Kidney (tissue), 14 donors: ENCODE measurements around the gene ZIC1. TPM values are rescaled to one million over a fixed set of nuclear protein-coding genes. Genes with fewer than 3 reads are reported as not detected.

Experiments
- DNase-seq, 5 donors: peaks; one replicate each; pipeline ENCODE4 v3.0.0-alpha.2; 2013 to 2020
- FAIRE-seq: peaks from 2 replicates; lab custom pipeline; 2012; peaks lifted over from hg19 to GRCh38; lab: Jason Lieb, UNC
- H3K27ac ChIP-seq, 2 donors: one replicate each; pipeline ENCODE4 v1.7.0; 2013; ENCODE audit warnings: low read depth in 2 of 2, low read length in 2 of 2, inconsistent platforms in 1 of 2
- H3K27me3 ChIP-seq: one replicate; pipeline ENCODE4 v1.7.1; 2013; ENCODE audit warnings: low read length, inconsistent platforms; ENCODE audit not compliant: control insufficient read depth, insufficient read depth
- H3K36me3 ChIP-seq, 3 donors: one replicate each; pipeline versions ENCODE4 v1.7.0 to v1.7.1; 2013; ENCODE audit warnings: low read length in 3 of 3, control low read depth in 1 of 3, inconsistent platforms in 1 of 3; ENCODE audit not compliant: insufficient read depth in 3 of 3, control insufficient read depth in 2 of 3
- H3K4me1 ChIP-seq, 3 donors: one replicate each; pipeline versions ENCODE4 v1.7.0 to v1.7.1; 2013; ENCODE audit warnings: low read length in 3 of 3, inconsistent platforms in 1 of 3, low read depth in 1 of 3; ENCODE audit not compliant: control insufficient read depth in 2 of 3, insufficient read depth in 2 of 3
- H3K4me3 ChIP-seq, 3 donors: one replicate each; pipeline versions ENCODE4 v1.7.0 to v1.8.1; 2013; ENCODE audit warnings: low read length in 3 of 3, control low read depth in 1 of 3, inconsistent platforms in 1 of 3
- H3K9ac ChIP-seq, 3 donors: one replicate each; pipeline versions ENCODE4 v1.7.0 to v1.7.1; 2013; ENCODE audit warnings: low read length in 3 of 3, control low read depth in 1 of 3, inconsistent platforms in 1 of 3
- H3K9me3 ChIP-seq, 3 donors: one replicate each; pipeline versions ENCODE4 v1.7.0 to v1.7.1; 2013; ENCODE audit warnings: low read length in 3 of 3, control low read depth in 1 of 3, inconsistent platforms in 1 of 3; ENCODE audit not compliant: control insufficient read depth in 2 of 3, insufficient read depth in 1 of 3
- CTCF ChIP-seq: IDR thresholded peaks from 3 replicates; pipeline ENCODE4 v1.5.1; 2012; ENCODE audit warnings: mild to moderate bottlenecking, moderate library complexity, borderline replicate concordance; ENCODE audit not compliant: insufficient read depth; ENCODE audit errors: extremely low read depth
- intact Hi-C: fragments of 100-400 bp; cut with DNase I; formaldehyde crosslinking; loops from one replicate; pipeline ENCODE4 v1.11.1; 2022
- polyA plus RNA-seq: library from polyadenylated mRNA; stranded (reverse); fragments of 350-450 nt; fragmentation: Illumina TruSeq; extraction: RNeasy Lipid Tissue Mini Kit (QIAGEN cat#74804); gene quantifications from one replicate; pipeline ENCODE4 v1.2.3, GENCODE V29; 2014; ENCODE audit warnings: low read depth, low replicate concordance; ENCODE audit not compliant: insufficient read depth
- total RNA-seq: library from RNA; stranded (reverse); fragmentation: NEBNext Ultra II Directional; extraction: Animal tissue kit (Norgen Biotek cat#: 25700); gene quantifications from one replicate; pipeline ENCODE4 v1.2.1, GENCODE V29; 2021
- donor health status: control.
- donor health status: control.
- donor health status: control.
- donor health status: control.
- donor health status: control.
- donor health status: DM: yes; HTN: yes; CAD: no.
- donor health status: Normal renal cell carcinoma (clear cell type).

ZIC1 gene
- total and polyA plus RNA-seq, 2 donors from 2014 or later = not detected

DNA sequence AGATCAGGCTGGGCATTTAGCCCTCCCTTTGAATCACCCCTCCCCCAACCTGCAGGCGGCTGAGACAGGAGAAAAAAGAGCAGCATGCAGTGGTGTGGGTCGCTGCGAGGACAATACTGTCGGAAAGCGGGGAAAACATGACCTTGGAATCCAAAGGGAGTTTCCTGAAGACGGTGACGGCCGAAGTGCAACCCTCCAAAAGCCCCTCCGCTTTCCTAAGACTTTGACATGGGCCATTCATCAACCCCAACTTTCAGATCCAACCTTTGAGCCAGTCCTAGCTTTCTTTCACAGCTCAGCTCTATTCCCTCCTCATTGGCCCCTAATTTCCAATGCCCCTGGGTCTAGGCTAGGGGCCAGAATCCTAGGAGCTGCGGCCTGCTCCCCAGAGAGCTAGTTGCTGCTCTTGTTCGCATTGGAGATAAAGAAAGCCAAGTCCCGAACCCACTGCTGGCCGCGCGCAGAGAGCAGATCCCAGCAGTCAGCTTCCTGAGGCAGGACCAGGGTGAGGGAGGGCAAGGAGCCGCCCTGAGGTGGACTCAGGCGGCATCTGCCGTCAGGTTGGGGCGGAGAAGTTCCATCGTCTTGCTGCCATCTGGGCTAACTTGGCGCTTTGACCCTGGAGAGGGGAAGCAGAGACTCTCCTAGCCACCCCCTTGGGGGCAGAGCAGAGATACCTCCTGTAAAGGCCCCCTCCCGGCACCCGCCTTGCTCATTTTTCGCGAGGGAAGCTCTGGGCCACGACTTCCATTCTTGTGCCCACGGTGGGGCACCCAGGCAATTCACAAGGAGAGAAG lies 3.7 kb upstream of the ZIC1 start:
- DNase-seq = peak in 1 of 5 donors; percentile 56
- H3K36me3 ChIP-seq = no peaks in the 10 kb centered on the region
- TF ChIP-seq CTCF = no peak
- FAIRE-seq = no peak
- H3K4me3 ChIP-seq = no peak overlapping the region
- peaks cover 0 to under 1% (median 0%) of the 10 kb centered on the region in 3 donors for H3K4me1 ChIP-seq
- no peak overlapping the region for H3K9ac ChIP-seq
- peaks cover 79% of the 10 kb centered on the region for H3K27me3 ChIP-seq
- H3K9me3 ChIP-seq = no peaks in the 10 kb centered on the region
- H3K27ac ChIP-seq = no peak overlapping the region
- intact Hi-C loops = no loop called here

DNA sequence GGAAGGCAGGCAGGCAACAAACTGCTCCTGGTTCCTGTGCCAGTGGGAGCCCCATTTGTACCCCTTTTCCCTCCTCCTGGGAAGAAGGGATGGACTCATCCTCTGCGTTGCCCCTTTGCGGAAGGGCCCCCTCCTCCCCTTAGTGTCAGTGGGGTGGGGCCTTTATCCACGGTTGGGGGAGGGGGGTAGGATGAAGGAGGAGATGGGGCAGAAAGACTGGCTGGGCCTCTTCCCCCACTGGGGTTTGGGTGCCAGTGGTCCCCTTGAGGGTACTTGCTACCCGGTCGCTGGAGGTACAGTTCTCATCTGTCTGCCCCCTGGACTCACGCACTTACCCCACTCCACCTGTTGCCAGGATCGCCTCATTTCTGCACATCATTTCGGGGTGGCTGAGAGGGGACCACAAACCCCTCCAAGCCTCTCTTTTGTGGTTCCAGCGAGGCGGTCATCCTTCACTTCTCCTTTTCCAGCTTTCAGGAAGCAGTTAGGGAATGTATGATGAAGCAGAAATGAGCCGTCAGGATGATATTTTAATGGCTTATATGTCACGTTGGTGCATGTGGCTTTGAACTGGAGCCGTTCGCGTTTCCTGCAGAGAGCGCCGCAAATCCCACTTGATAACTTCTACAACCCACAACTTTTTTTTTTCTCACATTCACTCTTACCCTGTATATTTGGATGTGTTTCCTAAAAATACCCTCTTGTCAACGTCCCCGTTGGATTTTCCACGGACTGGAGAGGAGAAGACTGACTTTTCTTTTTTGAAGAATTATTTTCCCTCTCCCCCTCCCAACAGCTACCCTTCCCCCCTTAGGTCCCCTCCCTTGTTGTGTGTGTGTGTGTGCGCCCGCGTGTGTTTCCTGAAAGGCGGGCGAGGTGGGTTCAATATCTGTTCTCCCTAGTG lies 2.9 kb upstream of the ZIC1 start, which contains the start of gene ZIC4:
TSS of gene ZIC4 (minus strand) at position 516 of the 904 bp plus-strand sequence. CDS start 3,746 bp downstream, outside the sequence.
- no peak for FAIRE-seq
- peaks cover 0 to 6% (median 0%) of the 10 kb centered on the region in 3 donors for H3K4me1 ChIP-seq
- TF ChIP-seq CTCF = no peak
- peaks cover 80% of the 10 kb centered on the region for H3K27me3 ChIP-seq
- intact Hi-C loops = no loop called here
- no peak within 1 kb of the TSS for H3K9ac ChIP-seq
- no peaks in the 10 kb centered on the region for H3K36me3 ChIP-seq
- H3K4me3 ChIP-seq = no peak within 1 kb of the TSS
- H3K9me3 ChIP-seq = no peaks in the 10 kb centered on the region
- no peak within 1 kb of the TSS for H3K27ac ChIP-seq
- no peak for DNase-seq

DNA sequence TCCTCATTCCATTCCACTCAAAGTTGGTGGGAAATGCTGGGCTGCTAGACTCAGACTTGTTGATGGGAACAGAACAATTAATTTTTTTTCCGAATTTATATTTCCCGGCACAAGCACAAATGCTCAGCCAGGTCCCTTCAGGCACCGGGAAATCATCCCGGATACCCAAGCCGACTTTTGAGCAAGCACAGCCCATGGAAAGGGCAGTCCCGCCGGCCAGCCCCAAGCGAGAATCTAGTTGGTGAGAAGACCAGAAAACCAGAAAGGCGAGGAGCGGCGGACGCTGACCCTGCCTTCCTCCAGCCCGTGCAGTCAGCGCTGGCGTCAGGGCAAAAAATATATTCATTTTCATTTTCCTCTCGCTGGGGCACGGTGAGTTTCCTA lies 2.1 kb upstream of the ZIC1 start:
- Histone ChIP-seq H3K9me3 (no peaks in the 10 kb centered on the region), H3K4me3 (no peak overlapping the region), H3K4me1 (peaks cover 0 to 6% (median 0%) of the 10 kb centered on the region in 3 donors), H3K9ac (no peak overlapping the region), H3K27me3 (peaks cover 80% of the 10 kb centered on the region), H3K27ac (no peak overlapping the region), H3K36me3 (no peaks in the 10 kb centered on the region)
- DNase-seq (peak in 3 of 5 donors; percentile 31 to 60 (median 37)), FAIRE-seq (no peak)
- TF ChIP-seq CTCF = no peak
- intact Hi-C loops = no loop called here
